K562 (cell line): ENCODE measurements around the gene PPFIA3. TPM values are rescaled to one million over a fixed set of nuclear protein-coding genes. Genes with fewer than 3 reads are reported as not detected.
A peak's percentile ranks its signal among the peaks of the same experiment; 100 is the strongest.

Experiments
- ATAC-seq: fragments of 200-7000 bp; cut with Tn5 transposase; 3 replicates; pipeline ENCODE4 v1.9.1; 2020; ENCODE audit warnings: moderate library complexity
- BruUV-seq: library from RNA; stranded (reverse); fragments of 400-500 nt; replicated peaks from 2 replicates; lab custom pipeline; 2021; lab: Mats Ljungman, UMichigan
- CTCF ChIA-PET: fragments of 300-600 bp; formaldehyde crosslinking; extraction: SDS; loops from one replicate; lab custom pipeline; 2021; ENCODE audit warnings: low intra/inter-chr PET ratio; lab: Yijun Ruan, JAX
- POLR2A ChIA-PET: fragments of 300-600, 350-650 bp; sonication (Branson Sonifier 250); formaldehyde crosslinking; extraction: SDS; loops from one replicate; lab custom pipeline; 2021; ENCODE audit warnings: antibody characterized with exemption, inconsistent platforms; lab: Yijun Ruan, JAX
- DNase-seq, 4 experiments: peaks; one replicate each; pipeline versions ENCODE4 v3.0.0 to v3.0.0-alpha.2; 2011 to 2018; ENCODE audit warnings: low spot score in 3 of 4, mixed read lengths in 3 of 4; ENCODE audit errors: extremely low read depth in 1 of 4
- FAIRE-seq: peaks from 2 replicates; lab custom pipeline; 2011; peaks lifted over from hg19 to GRCh38; lab: Jason Lieb, UNC
- H2AFZ ChIP-seq: 2 replicates; pipeline ENCODE4 v1.6.0; 2011; ENCODE audit warnings: low read depth, low read length, control low read depth, inconsistent platforms
- H3K27ac ChIP-seq: fragments of 200-600 bp; 3 replicates; pipeline ENCODE4 v1.8.0; 2011; ENCODE audit warnings: low read depth, mild to moderate bottlenecking, control low read depth, inconsistent platforms, low read length, moderate library complexity, mixed read lengths; ENCODE audit errors: extremely low read depth
- H3K27me3 ChIP-seq, 2 experiments: fragments of 300-600 bp in 1 of 2; 2 replicates in 1 of 2; 3 replicates in 1 of 2; pipeline versions ENCODE4 v1.6.0 to v1.8.0; 2011; ENCODE audit warnings: inconsistent platforms in 2 of 2, low read length in 2 of 2, mild to moderate bottlenecking in 1 of 2, mixed read lengths in 1 of 2, moderate library complexity in 1 of 2; ENCODE audit not compliant: control insufficient read depth in 2 of 2, insufficient read depth in 2 of 2
- H3K36me3 ChIP-seq: fragments of 300-600 bp; 3 replicates; pipeline ENCODE4 v1.8.0; 2011; ENCODE audit warnings: mild to moderate bottlenecking, low read length, inconsistent platforms; ENCODE audit not compliant: control insufficient read depth, insufficient read depth
- H3K4me1 ChIP-seq, 2 experiments: fragments of 200-600 bp in 1 of 2; replicated peaks in 1 of 2; 2 replicates in 1 of 2; 3 replicates in 1 of 2; pipeline versions ENCODE4 v1.5.1 to v1.8.0; 2011; ENCODE audit warnings: inconsistent platforms in 2 of 2, low read length in 2 of 2, mild to moderate bottlenecking in 1 of 2, mixed read lengths in 1 of 2, moderate library complexity in 1 of 2; ENCODE audit not compliant: control insufficient read depth in 2 of 2, insufficient read depth in 2 of 2
- H3K4me2 ChIP-seq: 2 replicates; pipeline ENCODE4 v1.6.1; 2011; ENCODE audit warnings: low read length, control low read depth, inconsistent platforms, mixed read lengths; ENCODE audit not compliant: insufficient read depth
- H3K4me3 ChIP-seq: fragments of 200-600 bp; sonication (generic), shearing (Covaris generic); 2 replicates; pipeline ENCODE4 v1.5.1; 2016; ENCODE audit warnings: control low read depth, inconsistent platforms
- H3K79me2 ChIP-seq: fragments of 200-600 bp; 3 replicates; pipeline ENCODE4 v1.8.0; 2011; ENCODE audit warnings: low read length, inconsistent platforms; ENCODE audit not compliant: control insufficient read depth, insufficient read depth
- H3K9ac ChIP-seq, 2 experiments: 2 replicates each; pipeline versions ENCODE4 v1.6.0 to v1.6.1; 2011; ENCODE audit warnings: low read depth in 2 of 2, low read length in 2 of 2, control low read depth in 1 of 2, inconsistent platforms in 1 of 2, mild to moderate bottlenecking in 1 of 2, mixed read lengths in 1 of 2; ENCODE audit not compliant: insufficient read depth in 1 of 2
- H3K9me1 ChIP-seq: one replicate; pipeline ENCODE4 v1.6.0; 2011; ENCODE audit warnings: inconsistent platforms, mild to moderate bottlenecking, low read length, moderate library complexity; ENCODE audit not compliant: control insufficient read depth, insufficient read depth
- H3K9me3 ChIP-seq: replicated peaks from 2 replicates; pipeline ENCODE4 v1.5.1; 2011; ENCODE audit warnings: low read depth, low read length, inconsistent platforms; ENCODE audit not compliant: control insufficient read depth, insufficient read depth
- H4K20me1 ChIP-seq: replicated peaks from 2 replicates; pipeline ENCODE4 v1.6.1; 2011; ENCODE audit warnings: low read length, inconsistent platforms, mixed read lengths; ENCODE audit not compliant: control insufficient read depth, insufficient read depth
- BCL6 ChIP-seq: fragments of 250-450 bp; sonication (Bioruptor Pico); IDR thresholded peaks from 2 replicates; pipeline ENCODE4 v1.4.0; 2020
- CSDE1 ChIP-seq, 2 experiments: fragments of 450-650 bp; IDR thresholded peaks; 2 replicates each; pipeline ENCODE4 v1.6.1; 2016; ENCODE audit warnings: mild to moderate bottlenecking in 1 of 2
- HMG20B ChIP-seq: fragments of 250-450 bp; sonication (Bioruptor Pico); IDR thresholded peaks from 2 replicates; pipeline ENCODE4 v1.5.0; 2021; ENCODE audit warnings: mild to moderate bottlenecking
- POLR2AphosphoS5 ChIP-seq: IDR thresholded peaks from 2 replicates; pipeline ENCODE4 v1.6.1; 2011; ENCODE audit warnings: mild to moderate bottlenecking, low read depth, low read length, moderate library complexity; ENCODE audit not compliant: control insufficient read depth, insufficient read depth
- POLR2H ChIP-seq: IDR thresholded peaks from 2 replicates; pipeline ENCODE4 v1.6.1; 2016; ENCODE audit warnings: missing genetic modification characterization, low read depth, mild to moderate bottlenecking, control low read depth, missing compliant biosample characterization, moderate library complexity
- PTTG1 ChIP-seq: fragments of 450-650 bp; IDR thresholded peaks from 2 replicates; pipeline ENCODE4 v1.6.1; 2016; ENCODE audit warnings: low read depth, mild to moderate bottlenecking, missing genetic modification characterization, missing compliant biosample characterization
- RAD51 ChIP-seq: fragments of 450-650 bp; IDR thresholded peaks from 2 replicates; pipeline ENCODE4 v1.7.1; 2016; ENCODE audit warnings: low read depth, mild to moderate bottlenecking, borderline replicate concordance
- TCFL5 ChIP-seq: fragments of 250-450 bp; sonication (Bioruptor Pico); conservative IDR thresholded peaks from 2 replicates; pipeline ENCODE4 v1.6.1; 2021; ENCODE audit warnings: mild to moderate bottlenecking, moderate library complexity, matching md5 sums
- ZFX ChIP-seq: sonication (generic); formaldehyde crosslinking; IDR thresholded peaks from 2 replicates; pipeline ENCODE4 v1.8.0; 2022; ENCODE audit warnings: mild to moderate bottlenecking, missing genetic modification reagents, moderate library complexity
- ZNF165 ChIP-seq: fragments of 250-450 bp; sonication (Bioruptor Pico); IDR thresholded peaks from 2 replicates; pipeline ENCODE4 v1.4.0; 2020; ENCODE audit warnings: borderline replicate concordance
- ZNF184 ChIP-seq: sonication (generic); formaldehyde crosslinking; IDR thresholded peaks from 2 replicates; pipeline ENCODE4 v1.5.0; 2020; ENCODE audit warnings: missing genetic modification reagents
- WGBS: fragments of 100-300 bp; shearing (Covaris generic); methylation state at CpG from one replicate; pipeline ENCODE4 v1.1.6; 2016; ENCODE audit warnings: low coverage, mixed read lengths; ENCODE audit not compliant: insufficient coverage; ENCODE audit errors: missing lambda C conversion rate; 5-methylcytosine and 5-hydroxymethylcytosine counted together
- in situ Hi-C: fragments of 300-500 bp; cut with MboI; formaldehyde crosslinking; loops from 4 replicates; pipeline ENCODE4 v1.15.0; 2018; ENCODE audit warnings: inconsistent platforms, mixed read lengths
- intact Hi-C: fragments of 100-400 bp; cut with micrococcal nuclease; formaldehyde crosslinking; loops from 2 replicates; pipeline ENCODE4 v1.14.2; 2022
- polyA plus RNA-seq, 8 experiments: library from polyadenylated mRNA; depleted of rRNA in 4 of 8; stranded (reverse) in 5 of 8; unstranded in 3 of 8; fragments of >200 nt; fragmentation: Nextera tagmentation in 2 of 8; fragmentation: Illumina TruSeq in 1 of 8; extraction: Ambion mirVana in 2 of 8; extraction: Trizol in 1 of 8; gene quantifications; 2 replicates each; pipeline versions ENCODE4 v1.2.1 to v1.2.3, GENCODE V29; 2011 to 2014; ENCODE audit warnings: inconsistent platforms in 1 of 8, missing spikeins in 1 of 8
- total RNA-seq, 7 experiments: library from RNA; depleted of rRNA in 6 of 7; stranded (reverse); fragments of >200 nt in 6 of 7; fragmentation: Illumina TruSeq in 2 of 7; extraction: Trizol in 2 of 7; gene quantifications; 2 replicates each; pipeline versions ENCODE4 v1.2.1 to v1.2.3, GENCODE V29; 2011 to 2021; ENCODE audit warnings: low replicate concordance in 1 of 7
- TF ChIP-seq, protein P1 (sequence below): IDR thresholded peaks from 2 replicates; pipeline ENCODE4 v1.6.1; 2012; ENCODE audit warnings: low read depth, low read length, improper control_type of control experiment, borderline replicate concordance
- TF ChIP-seq, protein P2 (sequence below): fragments of 250-450 bp; sonication (Bioruptor Pico); IDR thresholded peaks from 2 replicates; pipeline ENCODE4 v1.9.0; 2021; ENCODE audit warnings: mild to moderate bottlenecking, inconsistent platforms
- TF ChIP-seq, protein P3 (sequence below): sonication (generic); formaldehyde crosslinking; IDR thresholded peaks from 2 replicates; pipeline ENCODE4 v1.4.0; 2020; ENCODE audit warnings: mild to moderate bottlenecking, missing genetic modification reagents

Gene PPFIA3
- total and polyA plus RNA-seq, 9 of the 15 experiments (the other 6 are each of a cell fraction or from before 2014, with no cell fraction given) = 0.10 to 53.0 (median 17.6) TPM

DNA sequence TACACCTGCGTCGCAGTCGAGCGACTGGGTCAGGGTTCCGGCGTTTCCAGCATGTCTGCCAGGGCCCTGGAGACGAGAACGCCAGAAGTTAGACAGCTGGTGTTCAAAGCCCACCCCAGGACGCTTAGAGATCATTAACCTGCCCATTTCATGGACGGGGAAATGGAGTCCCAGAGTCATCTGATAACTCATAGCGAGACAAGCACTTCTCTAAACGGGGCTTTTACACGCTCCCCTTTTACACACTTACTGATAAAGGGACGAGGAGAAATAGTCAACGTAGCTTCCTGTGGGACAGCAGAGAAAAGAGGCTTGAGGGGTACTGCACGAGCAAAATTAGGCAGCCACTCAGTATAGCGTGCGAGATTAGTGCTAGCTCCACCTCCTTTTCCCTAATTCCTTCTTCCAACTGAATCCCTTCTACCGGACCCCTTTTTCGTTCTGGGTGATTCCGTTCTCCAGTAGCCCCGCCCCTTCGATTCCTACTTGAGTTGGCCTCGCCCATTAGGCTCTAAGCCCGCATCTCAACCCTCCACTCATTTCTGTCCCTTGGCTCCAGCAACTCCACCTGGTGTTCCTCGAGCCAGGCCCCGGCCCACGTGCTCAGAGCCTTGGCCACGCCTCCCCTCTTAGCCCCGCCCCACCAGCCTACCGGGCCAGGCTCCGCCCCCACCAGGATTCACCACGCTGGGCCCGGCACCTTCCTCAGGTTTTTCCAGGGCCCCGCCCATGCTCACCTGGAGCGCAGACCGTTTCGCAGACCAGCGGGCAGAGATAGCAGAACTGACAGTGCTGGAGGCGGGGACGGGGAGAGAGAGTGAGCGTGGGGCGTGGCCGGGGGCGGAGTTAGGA is 32.1 kb downstream of the PPFIA3 start:
- peaks cover 5% of the 10 kb centered on the region; the same call in 1 of the 2 replicates for H4K20me1 ChIP-seq
- no TSS peak for BruUV-seq
- no peaks in the 10 kb centered on the region for H3K9me1 ChIP-seq
- H3K36me3 ChIP-seq = no peaks in the 10 kb centered on the region
- H3K4me1 ChIP-seq = peaks cover 50 to 88% of the 10 kb centered on the region in 2 experiments
- H3K4me2 ChIP-seq = peak overlapping the region; percentile 99
- peak; percentile 95 for FAIRE-seq
- H3K9ac ChIP-seq = peak overlapping the region; percentile 86 to 98
- peak; percentile 64 for ATAC-seq
- H3K27ac ChIP-seq = peak overlapping the region; percentile 89
- POLR2A ChIA-PET = interaction anchor here (0.6 to 2.0 kb wide), 10 partner anchors 10 to 701 kb away, joined by 3 to 11 read pairs (median 3); no protein-coding TSS in a partner anchor
- intact Hi-C loops (loop anchor here (5.0 to 10.0 kb wide), 3 partner anchors 157 to 819 kb away; partner anchors contain the start of genes GYS1, RUVBL2 and SLC17A7), in situ Hi-C loops (no loop called here)
- H2AFZ ChIP-seq = peak overlapping the region; percentile 69
- no peaks in the 10 kb centered on the region for H3K9me3 ChIP-seq
- CTCF ChIA-PET = no interaction called here
- DNase-seq = peak; percentile 86 to 97 (median 90)
- H3K79me2 ChIP-seq = peaks cover 47% of the 10 kb centered on the region; the same call in 2 of the 3 replicates
- H3K27me3 ChIP-seq = no peaks in the 10 kb centered on the region
- 1% methylated on average over 38 of the region's 45 CpGs for WGBS
- H3K4me3 ChIP-seq = peak overlapping the region; percentile 54
- TF ChIP-seq, protein P1, sequence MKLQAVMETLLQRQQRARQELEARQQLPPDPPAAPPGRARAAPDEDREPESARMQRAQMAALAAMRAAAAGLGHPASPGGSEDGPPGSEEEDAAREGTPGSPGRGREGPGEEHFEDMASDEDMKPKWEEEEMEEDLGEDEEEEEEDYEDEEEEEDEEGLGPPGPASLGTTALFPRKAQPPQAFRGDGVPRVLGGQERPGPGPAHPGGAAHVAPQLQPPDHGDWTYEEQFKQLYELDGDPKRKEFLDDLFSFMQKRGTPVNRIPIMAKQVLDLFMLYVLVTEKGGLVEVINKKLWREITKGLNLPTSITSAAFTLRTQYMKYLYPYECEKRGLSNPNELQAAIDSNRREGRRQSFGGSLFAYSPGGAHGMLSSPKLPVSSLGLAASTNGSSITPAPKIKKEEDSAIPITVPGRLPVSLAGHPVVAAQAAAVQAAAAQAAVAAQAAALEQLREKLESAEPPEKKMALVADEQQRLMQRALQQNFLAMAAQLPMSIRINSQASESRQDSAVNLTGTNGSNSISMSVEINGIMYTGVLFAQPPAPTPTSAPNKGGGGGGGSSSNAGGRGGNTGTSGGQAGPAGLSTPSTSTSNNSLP = peak; percentile 22; the same call in 1 of the 2 replicates
- TF ChIP-seq TCFL5 (CRISPR knock-in tag) = no peak
- TF ChIP-seq RAD51 = peak; percentile 86
- peak; percentile 41; the same call in 1 of the 2 replicates for TF ChIP-seq POLR2AphosphoS5
- TF ChIP-seq PTTG1 = no peak
- no peak for TF ChIP-seq ZNF184 (CRISPR knock-in tag)
- no peak for TF ChIP-seq POLR2H (tag)
- no peak for TF ChIP-seq CSDE1 (IDR thresholded peaks at IDR 0.05)
- TF ChIP-seq HMG20B (CRISPR knock-in tag) = no peak
- TF ChIP-seq ZFX (CRISPR knock-in tag) = peak; percentile 68
- no peak for TF ChIP-seq BCL6 (CRISPR knock-in tag)
- TF ChIP-seq, protein P2, sequence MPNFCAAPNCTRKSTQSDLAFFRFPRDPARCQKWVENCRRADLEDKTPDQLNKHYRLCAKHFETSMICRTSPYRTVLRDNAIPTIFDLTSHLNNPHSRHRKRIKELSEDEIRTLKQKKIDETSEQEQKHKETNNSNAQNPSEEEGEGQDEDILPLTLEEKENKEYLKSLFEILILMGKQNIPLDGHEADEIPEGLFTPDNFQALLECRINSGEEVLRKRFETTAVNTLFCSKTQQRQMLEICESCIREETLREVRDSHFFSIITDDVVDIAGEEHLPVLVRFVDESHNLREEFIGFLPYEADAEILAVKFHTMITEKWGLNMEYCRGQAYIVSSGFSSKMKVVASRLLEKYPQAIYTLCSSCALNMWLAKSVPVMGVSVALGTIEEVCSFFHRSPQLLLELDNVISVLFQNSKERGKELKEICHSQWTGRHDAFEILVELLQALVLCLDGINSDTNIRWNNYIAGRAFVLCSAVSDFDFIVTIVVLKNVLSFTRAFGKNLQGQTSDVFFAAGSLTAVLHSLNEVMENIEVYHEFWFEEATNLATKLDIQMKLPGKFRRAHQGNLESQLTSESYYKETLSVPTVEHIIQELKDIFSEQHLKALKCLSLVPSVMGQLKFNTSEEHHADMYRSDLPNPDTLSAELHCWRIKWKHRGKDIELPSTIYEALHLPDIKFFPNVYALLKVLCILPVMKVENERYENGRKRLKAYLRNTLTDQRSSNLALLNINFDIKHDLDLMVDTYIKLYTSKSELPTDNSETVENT (CRISPR knock-in tag) = no peak
- TF ChIP-seq ZNF165 (CRISPR knock-in tag) = no peak
- TF ChIP-seq, protein P3, sequence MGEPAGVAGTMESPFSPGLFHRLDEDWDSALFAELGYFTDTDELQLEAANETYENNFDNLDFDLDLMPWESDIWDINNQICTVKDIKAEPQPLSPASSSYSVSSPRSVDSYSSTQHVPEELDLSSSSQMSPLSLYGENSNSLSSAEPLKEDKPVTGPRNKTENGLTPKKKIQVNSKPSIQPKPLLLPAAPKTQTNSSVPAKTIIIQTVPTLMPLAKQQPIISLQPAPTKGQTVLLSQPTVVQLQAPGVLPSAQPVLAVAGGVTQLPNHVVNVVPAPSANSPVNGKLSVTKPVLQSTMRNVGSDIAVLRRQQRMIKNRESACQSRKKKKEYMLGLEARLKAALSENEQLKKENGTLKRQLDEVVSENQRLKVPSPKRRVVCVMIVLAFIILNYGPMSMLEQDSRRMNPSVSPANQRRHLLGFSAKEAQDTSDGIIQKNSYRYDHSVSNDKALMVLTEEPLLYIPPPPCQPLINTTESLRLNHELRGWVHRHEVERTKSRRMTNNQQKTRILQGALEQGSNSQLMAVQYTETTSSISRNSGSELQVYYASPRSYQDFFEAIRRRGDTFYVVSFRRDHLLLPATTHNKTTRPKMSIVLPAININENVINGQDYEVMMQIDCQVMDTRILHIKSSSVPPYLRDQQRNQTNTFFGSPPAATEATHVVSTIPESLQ (CRISPR knock-in tag) = 0 out of 2 replicates have a peak, but pooled peaks have one; percentile 67
